ENCODE data around the gene PPP1R26.

DNA sequence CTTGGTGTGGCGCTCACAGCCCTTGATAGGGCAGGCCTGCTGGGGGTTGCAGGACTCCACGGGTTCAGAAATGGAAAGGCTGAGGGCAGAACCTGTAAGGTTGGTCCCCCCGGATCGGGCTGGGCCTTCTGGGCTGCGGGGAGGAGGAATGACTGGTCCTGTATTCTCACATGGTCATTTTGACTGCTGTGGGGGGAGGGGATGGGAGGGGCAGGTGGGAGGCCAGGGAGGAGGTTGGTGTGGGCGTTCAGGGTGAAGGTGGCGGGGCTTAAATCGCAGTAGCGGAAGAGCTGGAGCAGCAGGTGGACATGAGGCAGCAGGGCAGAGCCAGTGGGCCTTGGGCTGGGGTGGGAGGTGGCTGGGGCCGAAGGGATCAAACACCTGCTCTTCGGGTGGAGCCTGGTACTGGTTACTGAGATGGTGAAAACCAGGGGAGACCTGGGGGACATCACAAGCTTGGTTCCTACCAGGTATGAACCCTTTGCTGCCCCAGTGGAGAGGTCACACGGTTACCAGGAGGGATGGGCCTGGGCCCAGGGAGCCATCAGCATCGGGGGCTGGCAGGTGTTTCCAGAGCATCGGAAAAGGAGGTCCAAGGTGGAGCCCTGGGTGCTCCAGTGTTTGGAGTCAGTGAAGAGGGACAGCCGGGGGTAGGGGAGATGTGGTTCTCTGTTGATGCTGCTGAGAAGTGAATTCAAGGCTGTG, 22.7 kb downstream of the PPP1R26 start:
- TF ChIP-seq EP300 (IDR thresholded peaks at IDR 0.05; ENCODE audit: low read depth): no peak
- no peak for TF ChIP-seq CTCF (IDR thresholded peaks at IDR 0.05)
- no peak for TF ChIP-seq POLR2A (IDR thresholded peaks at IDR 0.05)
